OCI-LY7 (cell line): ENCODE results near the gene AZI2. TPM values are rescaled to one million over a fixed set of nuclear protein-coding genes. Genes with fewer than 3 reads are reported as not detected.

Experiments
- BruUV-seq: library from RNA; stranded (reverse); fragments of 400-500 nt; replicated peaks from 2 replicates; lab custom pipeline; 2021; lab: Mats Ljungman, UMichigan
- CTCF ChIA-PET: fragments of 300-600 bp; sonication (Branson Sonifier 250); formaldehyde crosslinking; loops from one replicate; lab custom pipeline; 2022; ENCODE audit warnings: antibody characterized with exemption; ENCODE audit not compliant: unreplicated experiment; lab: Charles Lee
- POLR2A ChIA-PET: fragments of 300-600 bp; sonication (Branson Sonifier 250); formaldehyde crosslinking; loops from one replicate; lab custom pipeline; 2022; ENCODE audit warnings: antibody characterized with exemption; lab: Charles Lee
- DNase-seq: peaks from one replicate; pipeline ENCODE4 v3.0.0-alpha.2; 2015; ENCODE audit warnings: low spot score
- H2AFZ ChIP-seq: fragments of 200-600 bp; sonication (generic), shearing (Covaris generic); 2 replicates; pipeline ENCODE4 v1.6.1; 2014; ENCODE audit warnings: mild to moderate bottlenecking, antibody characterized with exemption, low read length, moderate library complexity
- H3K27ac ChIP-seq: fragments of 200-600 bp; sonication (generic); 2 replicates; pipeline ENCODE4 v1.5.1; 2014; ENCODE audit warnings: mixed run types, low read depth, mild to moderate bottlenecking, moderate library complexity, low read length, inconsistent platforms; ENCODE audit not compliant: poor library complexity, severe bottlenecking
- H3K36me3 ChIP-seq: fragments of 200-600 bp; sonication (generic); 2 replicates; pipeline ENCODE4 v1.6.1; 2014; ENCODE audit warnings: mild to moderate bottlenecking, antibody characterized with exemption, low read length, moderate library complexity, mixed read lengths; ENCODE audit not compliant: insufficient read depth
- H3K4me1 ChIP-seq: fragments of 200-600 bp; sonication (generic); 2 replicates; pipeline ENCODE4 v1.5.1; 2014; ENCODE audit warnings: mild to moderate bottlenecking, low read length; ENCODE audit not compliant: insufficient read depth, poor library complexity, severe bottlenecking
- H3K4me2 ChIP-seq: fragments of 200-600 bp; sonication (generic); 2 replicates; pipeline ENCODE4 v1.6.1; 2014; ENCODE audit warnings: mild to moderate bottlenecking, low read length
- H3K4me3 ChIP-seq: fragments of 200-600 bp; sonication (generic); 2 replicates; pipeline ENCODE4 v1.5.1; 2014; ENCODE audit warnings: mild to moderate bottlenecking, low read depth, low read length; ENCODE audit not compliant: poor library complexity, severe bottlenecking
- H3K79me2 ChIP-seq: fragments of 200-600 bp; sonication (generic); 2 replicates; pipeline ENCODE4 v1.6.1; 2016; ENCODE audit warnings: low read depth, mild to moderate bottlenecking, low read length, moderate library complexity, mixed read lengths; ENCODE audit not compliant: insufficient read depth
- H3K9me2 ChIP-seq: fragments of 200-600 bp; sonication (generic); 2 replicates; pipeline ENCODE4 v1.6.1; 2016; ENCODE audit warnings: mild to moderate bottlenecking, low read length, mixed read lengths; ENCODE audit not compliant: insufficient read depth
- H3K9me3 ChIP-seq: fragments of 200-600 bp; sonication (generic); 2 replicates; pipeline ENCODE4 v1.6.1; 2014; ENCODE audit warnings: mild to moderate bottlenecking, mixed run types, low read length, mixed read lengths
- H4K20me1 ChIP-seq: fragments of 200-600 bp; sonication (generic); 2 replicates; pipeline ENCODE4 v1.6.1; 2014; ENCODE audit warnings: mild to moderate bottlenecking, antibody characterized with exemption, low read length, moderate library complexity, mixed read lengths; ENCODE audit not compliant: insufficient read depth
- EZH2phosphoT487 ChIP-seq: fragments of 200-600 bp; sonication (generic); IDR thresholded peaks from 2 replicates; pipeline ENCODE4 v1.6.1; 2018; ENCODE audit warnings: low read depth, borderline replicate concordance, mild to moderate bottlenecking, mixed run types, antibody characterized with exemption, low read length, moderate library complexity, mixed read lengths
- intact Hi-C: fragments of 100-400 bp; cut with micrococcal nuclease; formaldehyde crosslinking; loops from one replicate; pipeline ENCODE4 v1.10.0; 2022; ENCODE audit not compliant: unreplicated experiment
- total RNA-seq, 2 experiments: library from RNA; depleted of rRNA in 1 of 2; stranded (reverse); fragments of >200 nt in 1 of 2; shearing (Covaris generic) in 1 of 2; gene quantifications; 2 replicates each; pipeline ENCODE4 v1.2.3, GENCODE V29; 2014 to 2022
- TF ChIP-seq, protein P1 (sequence below): fragments of 200-600 bp; sonication (generic); conservative IDR thresholded peaks from 2 replicates; pipeline ENCODE4 v1.5.1; 2014; ENCODE audit warnings: mild to moderate bottlenecking, antibody characterized with exemption, low read length, moderate library complexity, mixed read lengths

The AZI2 gene
- total RNA-seq, 2 experiments from 2014 or later, result 16.1 to 45.0 TPM

DNA sequence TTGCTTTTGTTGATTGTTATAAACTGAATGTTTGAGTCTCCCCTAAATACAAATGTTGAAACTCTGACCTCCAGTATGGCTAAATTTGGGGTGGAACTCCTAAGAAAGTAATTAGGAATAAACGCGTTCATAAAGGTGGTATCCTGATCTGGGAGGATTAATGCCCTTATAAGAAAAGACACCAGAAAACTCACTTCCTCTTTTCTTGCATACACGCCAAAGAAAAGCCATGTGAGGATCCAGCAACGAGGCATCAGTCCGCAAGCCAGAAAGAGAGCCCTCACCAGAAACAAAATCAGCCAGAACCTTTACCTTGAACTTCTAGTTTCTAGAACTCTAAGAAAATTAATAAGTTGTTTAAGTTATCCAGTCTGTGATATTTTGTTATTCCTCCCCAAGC lies 37.4 kb upstream of the AZI2 start:
- Histone ChIP-seq H3K4me1 (no peaks in the 10 kb centered on the region), H3K9me2 (no peaks in the 10 kb centered on the region), H2AFZ (no peak overlapping the region), H3K79me2 (no peaks in the 10 kb centered on the region), H3K9me3 (no peaks in the 10 kb centered on the region), H4K20me1 (no peaks in the 10 kb centered on the region), H3K4me2 (no peak overlapping the region), H3K4me3 (no peak overlapping the region), H3K27ac (no peak overlapping the region), H3K36me3 (no peaks in the 10 kb centered on the region)
- intact Hi-C loops, result no loop called here
- ChIA-PET POLR2A (no interaction called here), CTCF (no interaction called here)
- BruUV-seq, result no TSS peak
- no peak for DNase-seq
- TF ChIP-seq, protein P1, sequence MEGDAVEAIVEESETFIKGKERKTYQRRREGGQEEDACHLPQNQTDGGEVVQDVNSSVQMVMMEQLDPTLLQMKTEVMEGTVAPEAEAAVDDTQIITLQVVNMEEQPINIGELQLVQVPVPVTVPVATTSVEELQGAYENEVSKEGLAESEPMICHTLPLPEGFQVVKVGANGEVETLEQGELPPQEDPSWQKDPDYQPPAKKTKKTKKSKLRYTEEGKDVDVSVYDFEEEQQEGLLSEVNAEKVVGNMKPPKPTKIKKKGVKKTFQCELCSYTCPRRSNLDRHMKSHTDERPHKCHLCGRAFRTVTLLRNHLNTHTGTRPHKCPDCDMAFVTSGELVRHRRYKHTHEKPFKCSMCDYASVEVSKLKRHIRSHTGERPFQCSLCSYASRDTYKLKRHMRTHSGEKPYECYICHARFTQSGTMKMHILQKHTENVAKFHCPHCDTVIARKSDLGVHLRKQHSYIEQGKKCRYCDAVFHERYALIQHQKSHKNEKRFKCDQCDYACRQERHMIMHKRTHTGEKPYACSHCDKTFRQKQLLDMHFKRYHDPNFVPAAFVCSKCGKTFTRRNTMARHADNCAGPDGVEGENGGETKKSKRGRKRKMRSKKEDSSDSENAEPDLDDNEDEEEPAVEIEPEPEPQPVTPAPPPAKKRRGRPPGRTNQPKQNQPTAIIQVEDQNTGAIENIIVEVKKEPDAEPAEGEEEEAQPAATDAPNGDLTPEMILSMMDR, result no peak
- no peak for TF ChIP-seq EZH2phosphoT487

GRCh38 chr3:28376424-28376823 lies 27.8 kb upstream of the AZI2 start:
- Histone ChIP-seq H3K27ac (no peak overlapping the region), H3K4me3 (no peak overlapping the region), H3K9me3 (0 out of 2 replicates have a peak, but pooled peaks cover 4% of the 10 kb centered on the region), H2AFZ (no peak overlapping the region), H4K20me1 (no peaks in the 10 kb centered on the region), H3K79me2 (no peaks in the 10 kb centered on the region), H3K9me2 (no peaks in the 10 kb centered on the region; the same call in 1 of the 2 replicates), H3K4me1 (no peaks in the 10 kb centered on the region), H3K36me3 (no peaks in the 10 kb centered on the region), H3K4me2 (no peak overlapping the region)
- POLR2A ChIA-PET, result no interaction called here
- DNase-seq, result no peak
- CTCF ChIA-PET, result no interaction called here
- intact Hi-C loops, result no loop called here
- no TSS peak for BruUV-seq
- TF ChIP-seq, protein P1, result no peak
- no peak for TF ChIP-seq EZH2phosphoT487

DNA sequence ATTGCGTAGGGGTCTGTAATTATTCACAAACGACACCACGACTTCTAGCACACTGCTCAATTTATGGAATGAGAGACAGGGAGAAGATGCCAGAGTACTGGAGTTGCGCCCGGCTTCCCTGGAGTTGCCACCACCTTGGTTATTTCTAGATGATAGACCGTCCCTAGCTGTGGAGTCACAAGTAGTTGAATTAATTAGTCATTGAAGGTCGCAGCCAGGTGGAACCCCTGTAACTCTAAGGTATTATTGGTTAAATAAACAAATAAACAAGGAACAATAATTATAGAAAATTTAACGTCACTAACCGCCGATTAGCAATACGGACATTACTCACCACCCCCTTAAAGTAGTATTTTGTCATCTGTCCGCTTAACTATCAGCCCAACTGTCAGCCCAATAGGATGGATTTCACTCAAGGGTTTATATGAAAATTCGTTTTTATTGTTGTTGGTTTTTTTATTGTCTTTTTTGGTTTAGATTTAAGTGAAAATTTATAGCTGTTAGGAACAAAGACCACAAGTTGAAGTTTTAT lies 911 bp upstream of the AZI2 start:
- TF ChIP-seq EZH2phosphoT487, result no peak
- TF ChIP-seq, protein P1, result no peak; the same call in 1 of the 2 replicates
- Histone ChIP-seq H4K20me1 (0 out of 2 replicates have a peak, but pooled peaks cover 20% of the 10 kb centered on the region), H3K4me1 (peaks cover 31% of the 10 kb centered on the region), H3K4me3 (peak overlapping the region; percentile 90), H3K79me2 (peaks cover 55% of the 10 kb centered on the region; the same call in 1 of the 2 replicates), H3K4me2 (peak overlapping the region; percentile 87), H3K9me2 (no peaks in the 10 kb centered on the region; the same call in 1 of the 2 replicates), H3K27ac (peak overlapping the region; percentile 56), H2AFZ (peak overlapping the region; percentile 92), H3K36me3 (peaks cover 7% of the 10 kb centered on the region; the same call in 1 of the 2 replicates), H3K9me3 (no peaks in the 10 kb centered on the region)
- no peak for DNase-seq
- ChIA-PET POLR2A (interaction anchor here (1.0 to 4.1 kb wide), 7 partner anchors 11 to 109 kb away, joined by 3 to 15 read pairs (median 5); no protein-coding TSS in a partner anchor), CTCF (no interaction called here)
- no TSS peak for BruUV-seq
- intact Hi-C loops, result loop anchor here (2.0 to 10.0 kb wide), 2 partner anchors 109 to 865 kb away; partner anchors contain the start of genes CMC1 and SLC4A7
